ENCODE data around the gene ZNF718.

- TF ChIP-seq CTCF (IDR thresholded peaks at IDR 0.05; ENCODE audit: control extremely low read depth in 1 of 3, insufficient read depth in 1 of 3, low read depth in 1 of 3, low read length in 3 of 3) (no peak), EP300 (IDR thresholded peaks at IDR 0.05; ENCODE audit: borderline replicate concordance in 1 of 2, low read depth in 2 of 2, low read length in 2 of 2) (no peak), MAFK (IDR thresholded peaks at IDR 0.05; ENCODE audit: low read depth, low read length) (no peak), POLR2A (IDR thresholded peaks at IDR 0.05; ENCODE audit: control extremely low read depth in 1 of 2, low read depth in 2 of 2, low read length in 2 of 2) (no peak), SIN3A (conservative IDR thresholded peaks at IDR 0.05 in 1 of 2, IDR thresholded peaks at IDR 0.05 in 1 of 2; ENCODE audit: low read depth in 1 of 2, low read length in 2 of 2) (no peak), RFX5 (IDR thresholded peaks at IDR 0.05; ENCODE audit: borderline replicate concordance, low read depth, low read length) (no peak), USF2 (IDR thresholded peaks at IDR 0.05; ENCODE audit: low read length) (no peak), SP1 (IDR thresholded peaks at IDR 0.05; ENCODE audit: low read depth, low read length) (no peak), BRCA1 (IDR thresholded peaks at IDR 0.05; ENCODE audit: low read depth, low read length) (no peak), ATF2 (IDR thresholded peaks at IDR 0.05; ENCODE audit: low read length) (no peak)
These were observed 52.7 kb downstream of the ZNF718 start for GRCh38 chr4:176995-177394.
